Measurements from ENCODE around the gene CAPN11. TPM values are rescaled to one million over a fixed set of nuclear protein-coding genes. Genes with fewer than 3 reads are reported as not detected.

Gene CAPN11
- total and polyA plus RNA-seq, 2 experiments from 2014 or later = 1.1 to 1.7 TPM

DNA sequence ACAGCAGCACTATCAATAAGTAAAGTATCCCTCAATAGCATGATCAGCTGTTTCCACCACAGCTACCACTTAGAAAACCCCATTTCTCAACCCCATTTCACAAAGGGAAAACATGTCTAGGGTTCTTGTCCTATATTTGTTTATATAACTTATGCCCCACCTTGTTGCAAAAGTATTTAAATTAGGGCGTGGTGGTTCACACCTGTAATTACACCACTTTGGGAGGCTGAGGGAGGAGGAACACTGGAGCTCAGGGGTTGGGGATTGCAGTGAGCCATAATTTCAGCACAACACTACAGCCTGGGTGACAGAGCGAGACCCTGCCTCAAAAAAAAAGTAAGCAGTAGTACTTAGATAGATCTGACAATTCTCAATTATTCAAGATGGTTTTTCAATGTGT, 35.1 kb upstream of the CAPN11 start:
- H3K9me2 ChIP-seq (ENCODE audit: insufficient read depth) = no peaks in the 10 kb centered on the region
- no peaks in the 10 kb centered on the region for H3K27me3 ChIP-seq (ENCODE audit: insufficient read depth)
- no peak overlapping the region for H3K4me3 ChIP-seq
- Mint-ChIP-seq H3K27ac (no peak overlapping the region), H3K9me3 (no peaks in the 10 kb centered on the region), H3K27me3 (ENCODE audit: insufficient read depth, low read depth, poor library complexity) (peaks cover 12% of the 10 kb centered on the region), H3K36me3 (ENCODE audit: low read depth) (peaks cover 9% of the 10 kb centered on the region; the same call in 2 of the 3 replicates), H3K4me3 (no peak overlapping the region; the same call in 2 of the 3 replicates), H3K4me1 (peaks cover 63% of the 10 kb centered on the region)
- peaks cover 76% of the 10 kb centered on the region for H4K20me1 ChIP-seq (replicated peaks; ENCODE audit: insufficient read depth)
- ATAC-seq (no peak), DNase-seq (ENCODE audit: low spot score) (no peak)
- no peak overlapping the region for H3K4me2 ChIP-seq
- H3F3A ChIP-seq (replicated peaks; ENCODE audit: low read depth) = no peaks in the 10 kb centered on the region
- TF ChIP-seq JUNB (IDR thresholded peaks at IDR 0.05; ENCODE audit: unreplicated experiment) (no peak), STAT1 (IDR thresholded peaks at IDR 0.05; ENCODE audit: unreplicated experiment) (no peak), EZH2phosphoT487 (IDR thresholded peaks at IDR 0.05; ENCODE audit: unreplicated experiment) (no peak), ZNF331 (CRISPR knock-in tag; IDR thresholded peaks at IDR 0.05; ENCODE audit: low read depth) (no peak), EZH2 (IDR thresholded peaks at IDR 0.05; ENCODE audit: low read depth, unreplicated experiment) (no peak), CREB1 (CRISPR knock-in tag; IDR thresholded peaks at IDR 0.05; ENCODE audit: low read depth) (no peak), POLR2AphosphoS5 (IDR thresholded peaks at IDR 0.05; ENCODE audit: low read depth) (no peak), CTCF (conservative IDR thresholded peaks at IDR 0.05; ENCODE audit: low read depth in 2 of 2) (no peak), NANOG (IDR thresholded peaks at IDR 0.05; ENCODE audit: borderline replicate concordance) (no peak)
- TF ChIP-seq, protein P1, sequence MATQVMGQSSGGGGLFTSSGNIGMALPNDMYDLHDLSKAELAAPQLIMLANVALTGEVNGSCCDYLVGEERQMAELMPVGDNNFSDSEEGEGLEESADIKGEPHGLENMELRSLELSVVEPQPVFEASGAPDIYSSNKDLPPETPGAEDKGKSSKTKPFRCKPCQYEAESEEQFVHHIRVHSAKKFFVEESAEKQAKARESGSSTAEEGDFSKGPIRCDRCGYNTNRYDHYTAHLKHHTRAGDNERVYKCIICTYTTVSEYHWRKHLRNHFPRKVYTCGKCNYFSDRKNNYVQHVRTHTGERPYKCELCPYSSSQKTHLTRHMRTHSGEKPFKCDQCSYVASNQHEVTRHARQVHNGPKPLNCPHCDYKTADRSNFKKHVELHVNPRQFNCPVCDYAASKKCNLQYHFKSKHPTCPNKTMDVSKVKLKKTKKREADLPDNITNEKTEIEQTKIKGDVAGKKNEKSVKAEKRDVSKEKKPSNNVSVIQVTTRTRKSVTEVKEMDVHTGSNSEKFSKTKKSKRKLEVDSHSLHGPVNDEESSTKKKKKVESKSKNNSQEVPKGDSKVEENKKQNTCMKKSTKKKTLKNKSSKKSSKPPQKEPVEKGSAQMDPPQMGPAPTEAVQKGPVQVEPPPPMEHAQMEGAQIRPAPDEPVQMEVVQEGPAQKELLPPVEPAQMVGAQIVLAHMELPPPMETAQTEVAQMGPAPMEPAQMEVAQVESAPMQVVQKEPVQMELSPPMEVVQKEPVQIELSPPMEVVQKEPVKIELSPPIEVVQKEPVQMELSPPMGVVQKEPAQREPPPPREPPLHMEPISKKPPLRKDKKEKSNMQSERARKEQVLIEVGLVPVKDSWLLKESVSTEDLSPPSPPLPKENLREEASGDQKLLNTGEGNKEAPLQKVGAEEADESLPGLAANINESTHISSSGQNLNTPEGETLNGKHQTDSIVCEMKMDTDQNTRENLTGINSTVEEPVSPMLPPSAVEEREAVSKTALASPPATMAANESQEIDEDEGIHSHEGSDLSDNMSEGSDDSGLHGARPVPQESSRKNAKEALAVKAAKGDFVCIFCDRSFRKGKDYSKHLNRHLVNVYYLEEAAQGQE (IDR thresholded peaks at IDR 0.05; ENCODE audit: unreplicated experiment) = no peak
- no peaks in the 10 kb centered on the region for H3K36me3 ChIP-seq (ENCODE audit: insufficient read depth)
- peaks cover 88% of the 10 kb centered on the region for H3K79me2 ChIP-seq (replicated peaks; ENCODE audit: insufficient read depth)
- no peak overlapping the region for H3K27ac ChIP-seq (ENCODE audit: low read depth)
- peaks cover 70% of the 10 kb centered on the region for H3K4me1 ChIP-seq (ENCODE audit: insufficient read depth)
- H2AFZ ChIP-seq = no peak overlapping the region

Data from GM23338 (cell line).